Activated naive CD4-positive, alpha-beta T cell treated with anti-CD3 and anti-CD28 coated beads, Interleukin-2, amount 50 U/mL, for 16 hours (primary cell): ENCODE results near the gene CCDC107.

Experiments
- DNase-seq: peaks from one replicate; pipeline ENCODE4 v3.0.0-alpha.2; 2020

The CCDC107 gene

DNA sequence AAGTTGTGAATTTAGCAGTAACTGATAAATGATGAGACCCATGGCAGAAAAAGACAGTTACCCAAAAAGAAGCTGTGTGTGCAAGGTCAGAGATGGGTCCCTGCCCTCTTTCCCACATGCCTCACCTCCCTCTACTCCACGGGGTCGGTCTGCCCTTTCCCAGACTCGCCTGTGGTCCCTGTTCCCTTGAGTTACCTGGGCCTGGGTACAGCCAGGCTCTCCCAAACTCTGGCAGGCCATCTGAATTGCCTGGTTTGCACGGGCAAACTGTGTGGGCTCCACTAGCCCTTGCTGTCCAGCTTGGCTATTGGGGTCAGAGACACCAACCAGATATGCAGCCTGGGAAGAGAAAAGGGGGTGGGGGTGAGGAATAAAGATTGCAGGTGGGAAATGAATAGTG lies 50.1 kb downstream of the CCDC107 start:
- no peak for DNase-seq

- no peak for DNase-seq
Measured at GRCh38 chr9:35710818-35711500, 52.9 kb downstream of the CCDC107 start.
